Inflammatory macrophage treated with lipopolysaccharide for 1 hour (primary cell): ENCODE data around the gene PICK1.
A peak's percentile ranks its signal among the peaks of the same experiment; 100 is the strongest.
"Not testable (repeated sequence)": the region's sequence is repeated elsewhere in the genome, so short reads cannot be mapped to it uniquely, and the experiment has no call there.

ENCODE experiments used
- DNase-seq, 2 donors: peaks; one replicate each; pipeline ENCODE4 v3.0.0-alpha.2; 2020 to 2022

The PICK1 gene

DNA sequence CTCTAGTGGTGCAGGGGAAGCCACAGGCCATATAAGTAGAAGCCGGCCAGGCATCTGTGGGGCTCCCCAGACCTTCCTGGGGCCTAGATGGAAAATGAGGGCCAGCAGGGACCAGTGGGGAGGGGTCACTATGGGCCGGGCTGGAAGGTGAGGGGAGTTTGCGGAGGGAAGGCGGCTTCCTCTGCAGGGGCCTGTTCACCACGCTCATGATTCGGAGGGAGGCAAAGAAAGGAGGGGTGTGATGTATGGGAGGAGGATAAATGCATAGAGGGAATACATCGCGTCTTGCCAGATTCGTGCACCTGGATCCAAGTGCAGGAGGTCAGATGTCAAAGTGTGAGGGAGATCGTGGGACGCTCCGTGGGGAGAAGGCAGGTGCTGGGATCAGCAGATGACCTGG, 19.9 kb downstream of the PICK1 start:
- no peak for DNase-seq

DNA sequence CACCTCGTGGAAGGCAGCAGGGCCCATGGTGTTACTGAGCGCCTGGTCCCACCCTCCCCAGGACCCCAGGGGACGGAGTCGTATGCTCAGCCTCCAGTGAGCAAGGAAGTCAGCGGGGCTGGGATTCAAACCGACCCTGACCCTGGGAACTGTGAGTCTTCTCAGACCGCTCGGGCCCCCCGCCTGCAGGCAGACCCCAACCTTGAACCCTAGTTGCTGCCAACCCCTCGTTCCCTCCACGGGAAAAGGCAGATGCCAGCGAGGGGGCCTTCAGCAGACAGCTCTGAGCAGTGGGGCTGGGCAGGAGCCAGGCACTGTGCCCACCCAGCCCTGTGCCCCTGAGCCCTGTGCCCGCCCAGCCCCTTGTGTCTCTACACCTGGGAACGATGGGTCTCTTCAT, 20.4 kb downstream of the PICK1 start:
- no peak for DNase-seq

DNA sequence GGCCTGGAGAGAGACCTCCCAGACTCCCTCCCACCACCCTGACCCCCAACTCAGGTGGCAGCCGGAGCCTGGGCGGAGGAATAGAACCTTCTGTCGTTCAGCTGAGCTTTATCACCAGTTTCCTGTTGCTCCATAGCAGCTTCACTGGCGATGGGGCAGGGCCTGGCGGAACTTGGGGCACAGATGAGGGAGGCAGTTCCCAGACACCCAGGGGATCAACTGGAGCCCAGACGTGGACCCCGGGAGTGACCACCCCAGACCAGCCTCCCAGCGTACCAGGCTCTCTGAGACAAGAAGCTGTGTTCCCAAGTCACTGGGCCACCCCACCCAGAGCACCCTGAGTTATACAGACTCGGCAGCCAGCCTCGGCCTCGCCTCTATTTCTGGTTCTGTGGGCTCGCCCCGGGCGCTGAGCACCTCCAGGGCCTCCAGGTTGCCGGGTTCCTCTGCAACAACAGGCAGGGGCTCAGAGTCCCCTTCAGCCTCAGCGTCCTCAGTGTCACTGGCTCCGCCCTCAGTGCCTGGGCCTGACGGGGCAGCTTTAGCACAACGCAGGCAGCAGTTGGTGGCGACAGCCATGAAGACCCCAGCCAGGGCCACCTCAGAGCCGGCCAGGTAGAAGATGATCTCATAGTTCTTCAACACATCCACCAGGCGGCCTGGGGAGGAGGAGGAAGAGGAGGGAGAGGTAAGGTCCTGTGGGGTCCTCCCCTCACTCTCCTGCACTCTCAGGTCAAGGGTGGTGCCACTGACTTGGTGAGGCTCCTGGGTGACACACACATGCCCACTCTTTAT, 21.0 kb downstream of the PICK1 start:
- no peak for DNase-seq

DNA sequence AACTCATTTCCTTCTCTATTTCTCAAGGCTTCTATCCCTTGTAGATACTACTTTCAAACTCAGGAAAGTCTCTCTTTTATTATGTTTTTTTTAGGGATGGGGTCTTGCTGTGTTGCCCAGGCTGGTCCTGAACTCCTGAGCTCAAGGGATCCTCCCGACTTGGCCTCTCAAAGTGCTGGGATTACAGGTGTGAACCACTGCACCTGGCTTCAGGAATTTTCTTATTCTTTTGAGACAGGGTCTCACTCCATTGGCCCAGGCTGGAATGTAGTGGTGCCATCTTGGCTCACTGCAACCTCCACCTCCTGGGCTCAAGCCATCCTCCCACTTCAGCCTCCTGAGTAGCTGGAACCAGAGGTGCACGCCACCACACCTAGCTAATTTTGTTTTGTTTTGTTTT, 22.0 kb downstream of the PICK1 start:
- not testable (repeated sequence) for DNase-seq

DNA sequence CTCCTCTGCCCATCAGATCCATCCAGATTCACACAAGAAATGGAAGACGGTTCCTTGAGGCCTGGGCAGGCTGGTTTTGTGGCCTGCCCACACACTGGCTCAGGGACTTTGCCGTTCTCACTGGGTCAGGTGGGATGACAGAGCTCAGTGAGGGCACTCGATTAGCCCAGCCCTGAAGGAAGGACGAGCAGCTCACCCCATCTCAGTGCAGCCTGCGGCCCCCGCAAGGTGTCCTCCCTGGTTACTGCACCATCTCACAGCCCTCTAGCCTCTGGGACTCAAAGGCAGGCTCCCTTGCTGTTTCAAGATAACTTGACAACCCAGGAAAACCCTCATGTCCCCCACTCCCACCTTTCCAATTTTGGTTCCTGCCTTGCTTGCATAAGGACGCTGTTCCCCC, 22.6 kb downstream of the PICK1 start:
- no peak for DNase-seq

DNA sequence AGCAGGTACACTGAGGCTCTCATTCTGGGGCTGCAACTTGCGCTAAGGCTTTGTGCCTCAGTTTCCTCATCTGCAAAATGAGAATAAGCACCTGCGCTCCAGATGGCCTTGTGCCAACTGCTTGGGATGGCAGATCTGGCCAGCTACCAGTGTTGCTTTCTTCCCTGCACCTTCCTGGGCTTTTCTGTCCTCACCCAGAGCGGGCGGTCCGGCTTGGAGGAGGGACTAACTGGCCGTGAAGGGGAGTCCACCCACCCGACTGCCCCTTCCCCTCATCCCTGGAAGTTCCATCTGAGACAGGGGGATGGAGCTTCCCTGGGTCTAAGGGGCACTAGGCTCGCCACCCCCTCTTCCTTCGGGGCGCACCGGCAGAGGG, 23.3 kb downstream of the PICK1 start:
- DNase-seq, result no peak

DNA sequence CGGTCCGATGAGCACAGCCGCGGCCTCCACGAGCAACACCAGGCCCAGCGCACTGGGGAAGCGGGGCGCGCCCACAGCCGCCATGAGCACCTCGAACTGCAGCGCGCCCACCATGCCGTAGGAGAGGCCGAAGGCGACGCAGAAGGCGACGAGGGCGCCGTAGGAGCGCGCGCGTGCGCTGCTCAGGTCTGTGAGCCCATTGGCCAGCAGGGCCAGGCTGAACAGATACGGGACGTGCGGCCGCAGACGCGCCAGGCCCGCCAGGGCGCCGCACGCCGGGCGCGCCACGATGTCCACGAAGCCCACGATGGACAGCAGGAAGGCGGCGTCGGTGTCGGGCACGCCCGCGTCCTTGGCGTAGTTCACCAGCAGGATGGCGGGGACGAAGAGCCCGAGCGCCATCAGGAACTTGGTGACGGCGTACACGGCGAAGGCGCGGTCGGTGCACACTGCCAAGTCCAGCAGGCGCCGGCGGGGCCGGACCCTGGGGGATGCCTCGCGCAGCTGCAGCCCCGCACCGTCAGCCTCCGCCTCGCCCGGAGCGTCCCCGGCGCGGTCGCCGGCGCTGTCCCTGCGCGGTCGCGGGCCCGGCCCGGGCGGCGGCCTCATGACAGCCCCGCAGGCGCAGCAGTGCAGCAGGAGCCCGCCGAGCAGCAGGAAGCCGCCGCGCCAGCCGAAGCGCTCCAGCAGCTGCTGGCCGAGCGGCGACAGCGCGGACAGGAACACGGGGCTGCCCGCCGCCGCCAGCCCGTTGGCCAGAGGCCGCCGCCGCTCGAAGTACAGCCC, 23.8 kb downstream of the PICK1 start:
- DNase-seq, result no peak

DNA sequence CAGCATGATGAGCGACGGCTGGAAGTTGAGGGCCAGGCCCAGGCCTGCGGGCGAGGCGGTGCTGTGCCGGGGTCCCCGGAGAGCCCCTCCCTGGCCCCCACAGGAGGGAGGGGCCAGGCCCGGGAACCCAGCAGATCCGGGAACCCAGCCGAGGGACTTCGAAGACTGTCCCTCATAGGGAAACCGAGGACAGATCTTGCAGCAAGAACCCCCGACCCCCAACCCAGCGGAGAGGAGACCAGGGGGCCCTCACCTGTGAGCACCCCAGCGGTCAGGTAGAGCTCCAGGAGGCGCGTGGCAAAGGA, 24.4 kb downstream of the PICK1 start:
- no peak for DNase-seq

DNA sequence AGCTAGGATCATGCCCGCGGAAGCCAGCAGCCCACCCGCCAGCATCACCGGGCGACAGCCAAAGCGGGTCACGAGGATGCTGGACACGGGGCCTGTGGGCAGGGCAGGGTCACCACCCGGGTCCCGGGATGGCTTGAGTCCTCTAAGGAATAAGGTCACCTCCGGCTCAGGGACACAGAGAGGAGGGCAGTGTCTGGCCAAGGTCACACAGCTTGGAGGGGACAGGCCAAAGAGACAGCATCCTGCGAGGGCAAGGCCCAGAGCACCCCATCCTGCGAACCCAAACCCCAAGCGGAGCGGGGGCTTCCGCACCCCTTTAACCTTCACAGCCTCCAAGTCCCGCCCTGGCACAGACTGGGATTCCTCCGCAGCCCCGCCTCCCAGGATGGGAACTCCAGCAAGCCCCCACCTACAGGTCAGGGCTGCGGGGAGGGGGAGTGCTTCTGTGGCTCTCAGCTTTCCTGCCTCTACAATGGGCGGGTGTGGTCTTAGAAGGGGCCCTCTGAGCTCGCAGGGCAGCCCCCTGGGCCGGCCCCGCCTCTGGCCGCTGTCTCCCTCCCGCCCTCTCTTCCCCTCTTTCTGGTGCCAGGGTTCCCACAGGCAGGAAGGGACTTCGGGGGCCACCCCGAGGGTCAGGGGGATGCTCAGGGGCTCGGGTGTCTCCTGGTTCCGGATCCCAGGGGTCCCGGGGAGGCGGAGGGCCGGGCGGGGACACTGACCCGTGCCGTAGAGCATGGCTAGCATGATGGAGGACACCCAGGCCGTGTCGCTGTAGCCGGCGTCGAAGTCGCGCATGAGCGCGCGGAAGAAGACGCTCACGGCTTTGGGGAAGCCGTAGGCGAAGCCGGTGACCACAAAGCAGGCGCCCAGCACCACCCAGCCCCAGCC, 25.0 kb downstream of the PICK1 start:
- peak; percentile 23 to 29 for DNase-seq

DNA sequence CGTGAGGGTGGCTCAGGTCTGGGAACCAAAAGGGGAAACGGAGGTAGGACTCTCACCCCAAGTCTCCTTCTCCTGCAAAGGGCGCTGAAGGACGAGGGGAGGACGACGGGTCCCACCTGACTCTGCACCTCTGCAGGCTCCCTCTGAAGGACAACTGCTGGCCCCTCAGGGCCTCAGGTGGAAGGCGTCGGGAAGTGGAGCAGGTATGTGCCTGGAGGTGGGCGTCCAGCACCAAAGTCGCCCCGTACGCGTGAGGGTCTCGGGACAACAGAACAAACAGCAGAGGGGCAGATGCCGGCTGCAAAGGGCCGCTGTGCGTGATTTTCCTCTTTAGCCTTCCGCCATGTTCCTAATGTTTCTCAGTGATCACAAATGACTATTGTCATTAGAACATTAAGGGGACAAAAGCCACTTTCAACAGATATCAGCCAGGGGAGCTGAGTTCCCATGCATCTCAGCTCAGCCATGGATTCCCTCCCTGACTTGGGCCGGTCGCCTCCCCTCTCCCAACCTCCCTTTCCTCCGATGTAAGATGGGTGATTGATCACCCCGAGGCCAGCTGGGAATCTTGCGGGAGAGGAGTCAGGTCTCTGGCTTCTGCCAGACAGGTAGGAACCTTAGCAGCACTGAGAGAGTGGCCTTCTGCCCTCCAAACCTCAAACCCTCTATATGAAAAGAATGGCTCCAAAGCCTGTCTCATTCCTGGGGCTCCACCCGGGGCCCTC, 25.9 kb downstream of the PICK1 start:
- DNase-seq, result no peak

DNA sequence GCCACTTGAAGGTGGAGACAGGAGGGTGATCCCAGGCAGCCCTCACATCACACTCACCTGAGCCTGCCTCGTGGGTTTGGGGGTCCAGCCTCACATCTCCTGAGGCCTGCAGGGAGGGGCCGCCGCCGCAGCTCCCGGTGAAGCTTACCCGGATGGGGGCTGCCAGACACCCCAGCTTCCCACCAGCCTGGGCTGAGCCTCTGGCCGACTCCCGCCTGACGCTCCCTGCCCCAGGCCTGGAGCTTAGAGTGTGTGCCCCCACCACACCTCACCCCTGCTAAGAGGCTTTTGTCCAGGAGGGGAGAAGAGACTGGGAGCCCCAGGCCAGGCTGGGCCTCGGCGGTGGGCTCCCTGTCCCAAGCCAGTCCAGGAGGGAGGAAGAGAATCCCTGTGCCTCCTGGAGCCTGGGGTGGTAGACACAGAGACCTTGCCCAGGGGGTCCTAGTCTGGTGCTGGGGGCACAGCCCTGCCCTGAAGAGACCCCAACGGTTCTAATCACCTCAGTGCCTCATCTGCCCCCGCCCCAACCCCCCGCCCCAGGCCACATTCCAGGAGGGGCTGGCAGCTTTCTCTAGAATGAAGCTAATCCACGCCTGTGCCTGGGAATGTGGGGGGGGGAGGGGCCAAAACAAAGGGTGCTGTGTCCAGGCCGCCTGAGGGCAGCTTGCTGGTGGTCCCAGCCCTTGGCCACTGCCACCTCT, 26.9 kb downstream of the PICK1 start, which contains the start of gene SLC16A8:
TSS of gene SLC16A8 (minus strand) at position 254 of the 701 bp plus-strand sequence. CDS start 1,311 bp downstream, outside the sequence.
- no peak for DNase-seq

DNA sequence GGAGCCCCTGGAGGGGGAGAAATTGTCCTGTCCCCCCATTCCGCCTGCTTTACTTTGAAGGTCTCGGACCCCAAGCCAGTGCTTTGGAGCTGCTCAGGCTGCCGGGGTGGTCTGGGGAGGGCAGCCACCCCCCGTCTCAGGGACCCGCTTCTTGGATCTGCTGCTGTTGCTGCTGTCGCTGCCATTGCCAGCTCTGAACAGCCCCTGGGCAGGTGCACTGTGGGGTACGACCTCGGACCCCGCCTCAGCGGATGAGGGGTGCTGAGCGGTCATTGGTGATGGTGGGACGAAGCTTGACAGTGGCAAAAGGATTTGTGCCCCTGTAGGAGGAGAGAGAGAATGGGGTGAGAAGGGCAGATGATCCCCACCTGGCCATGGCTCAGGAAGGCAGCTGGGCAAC, 27.9 kb downstream of the PICK1 start:
- DNase-seq, result no peak

DNA sequence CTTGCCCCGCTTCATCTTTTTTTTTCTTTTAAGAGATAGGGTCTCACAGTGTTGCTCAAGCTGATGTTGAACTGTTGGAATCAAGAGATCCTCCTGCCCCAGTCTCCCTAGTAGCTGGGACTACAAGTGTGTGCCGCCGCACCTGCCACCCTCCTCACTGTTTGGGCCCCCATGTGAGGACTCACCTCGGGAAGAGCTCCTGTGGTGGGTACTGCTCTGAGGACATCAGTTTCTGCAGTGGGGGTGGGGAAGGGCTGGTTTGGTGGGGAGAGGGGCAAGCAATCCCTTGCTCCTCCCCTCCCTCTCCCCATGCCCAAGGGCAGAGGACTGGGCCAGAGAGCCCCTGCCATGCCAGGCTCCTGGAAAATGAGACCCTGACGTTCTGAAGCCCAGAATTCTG, 28.3 kb downstream of the PICK1 start:
- DNase-seq, result no peak

DNA sequence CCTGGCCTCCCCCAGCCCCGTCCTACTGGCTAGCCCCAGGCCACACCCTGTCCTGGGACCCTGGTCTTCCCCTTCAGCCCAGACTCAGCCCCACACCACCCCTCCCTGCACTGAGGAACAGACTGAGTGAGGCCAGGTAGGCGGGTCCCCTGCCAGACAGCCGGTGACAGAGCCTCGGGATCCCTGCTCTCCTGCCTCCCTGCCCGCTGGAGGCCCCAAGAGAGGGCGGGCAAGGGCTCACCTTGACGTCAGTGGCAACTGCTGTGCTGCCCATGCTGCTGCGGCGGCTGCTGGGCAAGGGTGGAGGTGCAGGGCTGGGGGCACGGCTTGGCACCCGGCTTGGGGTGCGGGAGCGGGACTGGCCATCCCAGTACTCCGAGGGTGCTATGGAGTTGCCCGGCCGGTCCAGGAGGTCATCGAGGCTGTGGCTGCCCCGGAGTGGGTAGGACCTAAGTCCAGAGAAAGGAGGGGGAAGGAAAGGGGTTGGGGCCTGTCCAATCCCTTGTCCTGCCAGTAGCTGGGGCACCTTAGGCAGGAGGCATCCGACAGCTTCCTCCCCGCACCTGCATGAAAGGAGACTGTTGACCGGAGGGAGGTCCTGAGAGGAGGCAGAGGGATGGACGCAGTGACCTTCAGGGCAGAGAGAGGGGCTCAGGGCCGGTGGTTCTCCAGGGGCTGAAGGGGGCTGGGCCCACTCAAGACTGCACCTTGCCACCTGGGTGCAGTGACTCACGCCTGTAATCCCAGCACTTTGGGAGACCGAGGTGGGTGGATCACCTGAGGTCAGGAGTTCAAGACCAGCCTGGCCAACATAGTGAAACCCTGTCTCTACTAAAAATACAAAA, 29.0 kb downstream of the PICK1 start:
- DNase-seq, result no peak

DNA sequence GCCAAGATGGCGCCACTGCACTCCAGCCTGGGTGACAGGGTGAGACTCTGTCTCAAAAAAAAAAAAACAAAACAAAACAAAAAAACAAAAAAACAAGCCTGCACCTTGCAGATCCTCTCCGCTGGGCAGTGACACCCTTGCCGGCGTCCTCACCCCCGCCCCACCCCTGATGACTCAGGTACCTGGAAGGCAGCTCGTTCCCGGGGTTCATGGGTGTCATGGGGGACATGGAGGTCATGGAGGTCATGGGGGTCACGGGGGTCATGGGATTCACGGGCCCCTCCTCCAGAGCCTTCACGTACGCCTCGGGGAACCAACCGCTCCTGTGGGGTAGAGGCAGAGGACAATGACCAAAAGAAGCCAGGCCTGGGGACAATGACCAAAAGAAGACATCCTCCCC, 29.7 kb downstream of the PICK1 start:
- DNase-seq, result no peak

DNA sequence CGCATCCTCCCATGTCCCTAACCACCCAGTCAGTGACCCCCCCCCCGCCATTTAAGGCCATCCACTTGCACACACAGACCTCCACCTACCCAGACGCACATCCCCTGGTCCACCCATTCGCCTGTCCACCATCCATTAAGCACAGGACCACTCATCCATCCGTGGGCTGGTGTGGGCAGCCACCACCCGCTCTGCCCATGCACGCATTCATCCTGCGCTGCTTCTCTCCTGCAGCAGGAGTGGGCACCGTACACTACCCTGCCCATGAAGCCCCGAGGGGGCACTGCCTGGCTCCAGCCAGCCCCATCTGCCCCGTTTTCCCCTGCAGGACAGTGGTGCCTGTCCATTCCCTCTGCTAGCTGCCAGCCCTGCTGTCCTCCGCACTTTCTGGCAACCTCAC, 30.7 kb downstream of the PICK1 start:
- DNase-seq, result no peak

DNA sequence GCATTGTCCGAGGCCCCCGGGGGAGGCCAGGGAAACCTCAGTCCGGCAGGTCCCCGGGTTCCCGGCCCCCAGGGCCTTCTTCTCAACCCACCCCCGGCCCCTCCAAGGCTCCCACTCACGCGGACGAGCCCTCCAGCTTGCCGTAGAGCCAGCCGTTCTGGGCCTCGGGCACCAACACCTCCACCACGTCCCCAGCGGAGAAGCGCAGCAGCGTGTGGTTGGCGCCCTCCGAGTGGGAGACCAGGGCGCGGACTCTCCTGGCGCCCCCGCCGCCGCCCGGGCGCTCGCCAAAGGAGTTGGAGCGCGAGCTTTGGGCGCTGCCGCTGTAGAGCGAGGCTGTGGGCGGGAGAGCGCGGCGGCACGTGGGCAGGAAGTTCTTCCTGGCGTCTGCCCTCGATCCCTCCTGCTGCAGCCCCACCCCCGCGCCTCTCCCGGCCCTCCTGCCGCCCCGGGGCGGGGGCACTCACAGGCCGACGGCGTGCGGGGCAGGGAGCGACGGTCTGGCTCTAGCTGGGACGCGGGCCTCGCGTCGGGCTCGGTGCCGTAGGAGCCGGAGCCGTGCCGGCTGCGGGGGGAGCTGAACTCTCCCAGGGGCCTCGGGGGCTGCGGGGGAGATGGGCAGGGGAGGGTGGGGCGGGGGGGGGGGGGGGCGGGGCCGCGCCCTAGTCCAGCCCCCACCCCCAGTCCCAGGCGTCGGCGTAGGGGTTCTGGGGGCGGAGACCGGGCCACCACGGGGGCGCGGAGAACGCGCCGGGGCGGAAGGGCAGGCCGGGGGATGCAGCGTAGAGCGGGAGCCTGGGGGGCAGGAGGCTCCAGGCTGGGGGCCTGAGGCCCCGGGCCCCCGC, 31.6 kb downstream of the PICK1 start:
- DNase-seq, result no peak

DNA sequence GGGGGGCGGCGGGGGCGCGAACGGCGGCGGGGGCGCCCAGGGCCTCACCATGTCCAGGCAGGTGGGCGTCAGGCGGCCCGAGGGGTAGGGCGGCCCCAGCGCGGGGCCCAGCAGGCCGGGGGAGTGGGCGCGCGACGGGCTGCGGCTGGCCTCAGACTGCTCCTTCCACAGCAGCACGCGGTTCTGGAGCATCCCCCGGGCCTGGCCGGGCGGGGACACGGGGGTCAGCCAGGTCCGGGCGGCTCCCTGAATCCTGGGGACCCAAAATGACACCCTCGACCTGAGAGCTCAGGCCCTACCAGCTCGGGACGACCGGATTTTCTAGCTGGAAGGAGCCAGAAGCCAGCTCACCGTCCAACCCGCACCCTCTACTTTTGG, 32.3 kb downstream of the PICK1 start:
- no peak for DNase-seq

DNA sequence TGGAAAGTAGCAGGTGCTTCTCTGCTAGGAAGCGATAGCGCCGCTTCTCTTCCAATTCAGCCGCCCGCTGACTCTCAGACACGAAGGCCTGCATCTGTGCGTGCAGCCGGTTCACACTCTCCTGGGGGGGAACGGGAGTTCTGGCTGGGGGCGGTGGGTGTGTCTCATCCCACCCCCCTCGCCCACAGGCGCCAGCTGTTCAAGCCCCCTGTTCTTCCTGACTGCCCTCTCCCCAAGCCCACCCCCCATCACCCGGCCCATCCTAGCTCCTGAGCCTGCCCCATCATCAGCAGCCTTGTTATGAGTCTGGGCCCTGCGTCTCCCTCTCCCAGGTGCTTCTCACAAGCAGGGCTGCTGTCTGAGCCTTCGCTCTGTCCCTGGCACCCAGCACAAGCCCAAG, 39.9 kb downstream of the PICK1 start:
- no peak for DNase-seq
